GM21737 (cell line): ENCODE measurements around the gene EHMT1.

Experiments used
- ATAC-seq: cut with Tn5 transposase; IDR thresholded peaks from one replicate; pipeline ENCODE4 v1.9.1; 2021; ENCODE audit warnings: mild to moderate bottlenecking, moderate library complexity; ENCODE audit not compliant: unreplicated experiment

Gene EHMT1

GRCh38 chr9:137817236-137818200, 198.7 kb downstream of the EHMT1 start:
- no peak for ATAC-seq

DNA sequence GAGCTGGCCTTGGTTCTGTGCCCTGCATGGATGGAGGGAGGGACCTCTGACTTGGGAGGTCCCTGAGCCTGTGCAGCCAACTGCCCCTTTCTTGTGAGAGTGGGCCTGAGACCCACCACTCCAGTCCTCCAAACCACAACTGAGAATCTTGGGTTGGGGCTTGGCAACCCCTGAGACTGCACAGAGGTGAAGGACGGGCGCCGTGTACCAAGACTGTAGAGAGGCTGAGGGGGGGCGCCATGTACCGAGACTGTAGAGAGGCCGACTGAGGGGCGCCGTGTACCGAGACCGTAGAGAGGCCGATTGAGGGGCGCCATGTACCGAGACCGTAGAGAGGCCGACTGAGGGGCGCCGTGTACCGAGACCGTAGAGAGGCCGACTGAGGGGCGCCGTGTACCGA, 199.5 kb downstream of the EHMT1 start:
- ATAC-seq = no peak

- ATAC-seq = no peak
Observed at GRCh38 chr9:137820161-137820855, 201.5 kb downstream of the EHMT1 start.

GRCh38 chr9:137823986-137824771, 205.4 kb downstream of the EHMT1 start:
- ATAC-seq = no peak

GRCh38 chr9:137825324-137825989, 206.7 kb downstream of the EHMT1 start:
- ATAC-seq = peak; percentile 57

DNA sequence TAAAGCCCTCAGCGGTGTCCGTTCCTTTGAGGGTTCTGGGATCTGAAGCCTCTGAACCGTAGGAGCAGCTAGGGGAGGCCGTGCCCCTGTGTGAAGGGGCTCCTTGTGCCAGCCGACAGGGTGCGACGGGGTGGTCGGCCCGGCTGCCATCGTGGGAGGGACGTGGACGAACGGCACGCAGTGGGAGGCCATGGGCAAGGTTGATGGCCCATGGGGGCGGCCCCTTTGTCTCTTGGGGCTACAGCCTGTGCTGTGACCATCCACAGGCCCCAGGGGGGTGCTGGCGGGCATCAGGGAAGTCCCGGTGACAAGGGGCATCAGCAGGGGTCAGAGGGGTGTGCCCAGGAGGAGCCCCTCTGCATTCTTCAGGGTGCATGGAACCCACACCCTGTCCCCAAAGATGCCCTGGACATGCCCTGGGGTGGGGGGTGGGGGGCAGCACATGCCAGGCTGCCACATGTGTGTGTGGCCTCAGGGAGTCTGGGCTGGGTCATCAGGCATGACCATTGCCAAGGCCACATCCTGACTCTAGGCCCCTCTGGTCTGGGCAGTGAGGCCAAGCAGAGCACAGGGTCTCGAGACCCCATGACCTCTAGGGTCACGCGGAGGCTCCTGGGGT, 209.2 kb downstream of the EHMT1 start:
- ATAC-seq = no peak

- no peak for ATAC-seq
Observed at GRCh38 chr9:137828527-137829259, 209.9 kb downstream of the EHMT1 start.

DNA sequence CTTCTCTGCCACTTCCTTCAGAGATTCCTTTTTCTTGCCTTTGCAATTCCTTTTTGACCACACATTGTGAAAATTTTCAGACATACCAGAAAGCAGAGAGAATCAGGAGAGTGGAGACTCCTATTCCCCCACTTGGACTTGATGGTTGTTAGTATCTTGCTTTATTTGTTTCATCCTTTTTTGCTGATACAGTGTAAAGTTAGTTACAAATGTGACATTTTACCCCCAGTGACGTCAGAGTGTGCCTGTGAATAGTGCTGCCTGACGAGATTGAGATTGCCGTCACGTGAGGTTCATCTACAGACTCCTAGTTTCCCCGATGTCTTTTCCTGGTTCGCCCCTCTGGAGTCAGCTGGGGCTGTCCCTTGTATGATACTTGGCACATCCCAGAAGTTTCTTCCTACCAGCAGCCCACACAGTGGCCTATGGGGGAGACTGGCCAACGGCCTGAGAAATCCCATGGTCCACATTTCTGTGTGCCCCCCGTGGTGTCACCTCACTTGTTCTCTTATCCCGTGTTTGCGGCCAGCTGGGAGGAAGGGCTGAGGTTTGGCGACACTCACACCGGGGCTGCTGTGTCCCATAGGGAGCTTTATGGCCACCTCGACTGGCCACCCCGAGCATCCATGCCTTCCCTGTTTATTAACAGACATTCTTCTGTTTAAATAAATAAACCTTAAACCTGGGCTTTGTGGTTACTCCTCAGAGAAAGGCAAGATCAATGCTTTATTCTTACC, 210.6 kb downstream of the EHMT1 start:
- no peak for ATAC-seq

GRCh38 chr9:137832191-137832700, 213.4 kb downstream of the EHMT1 start:
- no peak for ATAC-seq

- ATAC-seq = no peak
Observed at GRCh38 chr9:137832830-137833590, 214.2 kb downstream of the EHMT1 start.

- ATAC-seq = no peak
Observed at GRCh38 chr9:137833721-137834613, 215.2 kb downstream of the EHMT1 start.

DNA sequence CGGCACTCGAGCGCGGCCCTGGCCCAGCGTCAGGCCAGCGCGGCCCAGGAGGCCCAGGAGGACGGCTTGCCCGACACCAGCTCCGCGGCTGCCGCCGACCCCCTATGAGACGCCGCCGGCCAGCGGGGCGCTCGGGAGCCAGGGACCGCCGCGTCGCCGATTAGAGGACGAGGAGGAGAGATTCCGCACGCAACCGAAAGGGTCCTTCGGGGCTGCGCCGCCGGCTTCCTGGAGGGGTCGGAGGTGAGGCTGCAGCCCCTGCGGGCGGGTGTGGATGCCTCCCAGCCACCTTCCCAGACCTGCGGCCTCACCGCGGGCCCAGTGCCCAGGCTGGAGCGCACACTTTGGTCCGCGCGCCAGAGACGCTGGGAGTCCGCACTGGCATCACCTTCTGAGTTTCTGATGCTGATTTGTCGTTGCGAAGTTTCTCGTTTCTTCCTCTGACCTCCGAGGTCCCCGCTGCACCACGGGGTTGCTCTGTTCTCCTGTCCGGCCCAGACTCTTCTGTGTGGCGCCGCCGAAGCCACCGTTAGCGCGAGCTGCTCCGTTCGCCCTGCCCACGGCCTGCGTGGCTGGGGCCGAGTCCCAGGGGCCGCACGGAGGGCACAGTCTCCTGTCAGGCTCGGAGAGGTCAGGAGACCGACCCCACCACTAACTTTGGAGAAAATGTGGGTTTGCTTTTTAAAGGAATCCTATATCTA, 216.2 kb downstream of the EHMT1 start:
- ATAC-seq = no peak

DNA sequence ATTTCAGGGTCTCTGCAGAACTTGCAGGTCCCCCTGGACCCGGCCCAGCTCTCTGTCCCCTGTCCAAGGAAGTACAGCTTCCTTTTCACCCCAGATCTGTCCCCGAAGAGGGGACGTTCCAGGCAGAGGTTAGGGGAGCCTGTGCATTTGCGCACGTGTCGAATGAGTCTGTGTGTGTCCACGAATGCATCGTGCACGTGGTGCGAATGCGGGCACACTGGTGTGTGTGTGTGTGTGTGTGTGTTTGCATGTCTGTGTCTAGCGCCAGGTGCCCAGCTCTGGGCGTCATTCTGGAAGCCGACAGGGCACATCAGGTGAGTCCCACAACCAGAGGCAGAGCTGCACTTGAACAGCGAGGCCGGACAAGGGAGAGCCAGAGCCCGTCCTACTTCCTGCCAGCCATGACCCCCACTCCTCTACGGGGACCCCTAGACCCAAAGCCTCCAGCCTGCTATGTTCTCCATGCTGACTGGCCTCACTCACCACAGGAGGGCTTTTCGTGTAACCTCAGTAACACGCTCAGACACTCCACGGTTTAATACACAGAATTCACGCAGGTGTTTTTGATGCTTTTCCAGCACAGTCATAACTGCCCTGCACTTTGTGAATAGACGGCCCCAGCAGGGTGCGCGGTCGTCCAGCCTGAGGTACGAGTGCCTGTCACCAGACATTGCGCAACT, 217.5 kb downstream of the EHMT1 start:
- no peak for ATAC-seq

GRCh38 chr9:137836831-137837241, 218.0 kb downstream of the EHMT1 start:
- no peak for ATAC-seq

DNA sequence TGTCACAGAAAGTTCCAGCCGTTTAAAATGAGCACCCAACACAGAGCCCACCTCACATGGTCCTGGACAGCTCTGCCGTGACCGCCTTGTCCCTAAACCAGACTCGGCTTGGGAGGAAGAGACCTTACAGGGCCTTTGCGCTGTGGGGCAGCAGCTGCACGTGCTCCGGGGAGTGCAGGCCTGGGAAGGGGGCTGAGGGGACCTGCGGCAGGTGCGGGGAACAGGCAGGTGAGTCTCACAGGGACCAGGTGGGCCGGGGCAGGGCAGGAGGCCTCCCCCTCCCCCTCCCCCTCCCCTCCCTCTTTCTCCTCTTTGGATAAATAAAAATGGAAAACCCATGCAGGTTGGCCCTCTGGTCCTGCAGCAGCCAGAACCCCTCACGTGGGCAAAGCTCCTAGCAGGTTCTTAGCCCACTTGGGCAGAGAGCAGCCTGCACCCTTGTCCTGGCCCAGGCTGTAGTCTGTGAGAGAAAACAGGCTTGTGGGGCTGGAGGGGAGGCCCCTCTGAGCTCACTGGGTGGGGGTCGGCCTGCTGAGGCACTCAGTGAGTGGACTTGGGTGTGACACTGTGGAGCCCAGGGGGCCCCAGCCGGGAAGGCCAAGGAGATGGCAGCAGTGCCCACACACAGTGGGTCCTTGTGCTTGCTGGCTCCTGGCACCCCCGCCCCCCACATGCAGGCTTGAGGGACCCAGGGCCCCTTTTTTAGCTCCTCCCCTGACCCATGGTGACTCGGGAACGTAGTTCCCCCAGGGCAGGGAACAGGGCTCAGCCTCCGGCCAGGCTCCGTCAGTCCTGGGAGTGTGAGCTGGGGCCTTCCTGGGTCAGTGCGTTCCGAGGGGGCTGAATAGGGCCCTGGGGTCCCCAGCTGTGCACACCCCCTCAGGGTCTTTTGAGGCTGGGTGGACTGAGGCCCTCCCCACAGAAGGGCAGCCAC, 218.8 kb downstream of the EHMT1 start:
- no peak for ATAC-seq
